Heart left ventricle (tissue), 13 donors: ENCODE results near the gene HCST.

ENCODE experiments used
- POLR2A ChIP-seq, 2 donors: fragments of 450-650 bp; IDR thresholded peaks; one replicate each; pipeline ENCODE4 v1.6.1; 2017; ENCODE audit warnings: antibody characterized with exemption in 2 of 2, mild to moderate bottlenecking in 2 of 2, moderate library complexity in 2 of 2
- TF ChIP-seq, protein P1 (sequence below), 12 donors: fragments of 200-600 bp; sonication (generic) in 4 of 12; IDR thresholded peaks; one replicate each; pipeline versions ENCODE4 v1.5.0 to v1.8.0; 2018 to 2022; ENCODE audit warnings: antibody characterized with exemption in 12 of 12, mild to moderate bottlenecking in 5 of 12
- donor health status: ischemic (EF 13 %, LVEDD 7.1; RV severe dilation, severe dysfunction).
- donor health status: DM: no; HTN: yes; CAD: no.
- donor health status: DM: no; HTN: no; CAD: no.
- donor health status: ischemic (EF 25% LVEDD 6.9; RV normal size, moderate dysfunction).
- donor health status: ischemic (EF 25% LVEDD 5.7; RV mildly dilated, moderate dysfunction).
- donor health status: ischemic (EF 35%, LVEDD 5.7; RV mildly dilated, moderate dysfunction).
- donor health status: nonischemic (EF 11% LVEDD 7.7; RV severe dilation, severe dysfunction).
- donor health status: DM: yes; HTN: yes; CAD: no.
- donor health status: PGD.
- donor health status: ischemic (EF 29% LVEDD 5.4; RV normal size, mild dysfunction).
- donor health status: nonischemic (EF 23%, LVEDD 6.1; RV moderate dilation, normal function).

DNA sequence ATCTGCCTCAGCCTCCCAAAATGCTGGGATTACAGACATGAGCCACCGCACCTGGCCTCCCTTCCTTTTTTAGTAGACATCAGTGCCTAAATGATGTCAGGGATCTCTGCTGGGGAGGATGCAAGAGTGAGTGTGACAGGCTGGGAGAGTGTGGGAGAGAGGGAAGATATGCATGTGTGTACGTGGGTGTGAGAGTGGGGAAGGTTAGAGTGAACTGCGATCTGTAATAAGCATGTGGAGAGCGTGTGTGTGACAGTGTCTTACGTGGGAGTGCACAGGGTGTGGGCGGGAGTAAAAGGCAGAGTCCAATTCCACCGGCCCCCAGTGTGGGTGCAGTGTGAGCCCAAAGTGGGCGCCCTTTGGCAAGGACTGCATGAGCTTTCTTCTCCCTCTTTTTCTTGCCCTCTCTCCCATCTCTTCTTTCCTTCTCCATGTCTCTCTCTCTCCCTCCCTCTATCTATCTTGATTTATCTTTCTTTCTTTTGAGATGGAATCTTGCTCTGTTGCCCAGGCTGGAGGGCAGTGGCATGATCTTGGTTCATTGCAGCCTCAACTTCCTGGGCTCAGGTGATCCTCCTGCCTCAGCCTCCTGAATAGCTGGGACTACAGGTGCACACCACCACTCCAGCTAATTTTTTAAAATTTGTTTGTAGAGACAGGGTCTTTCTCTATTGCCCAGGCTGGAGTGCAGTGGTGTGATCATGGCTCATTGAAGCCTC is 49.1 kb upstream of the HCST start:
- TF ChIP-seq, protein P1, sequence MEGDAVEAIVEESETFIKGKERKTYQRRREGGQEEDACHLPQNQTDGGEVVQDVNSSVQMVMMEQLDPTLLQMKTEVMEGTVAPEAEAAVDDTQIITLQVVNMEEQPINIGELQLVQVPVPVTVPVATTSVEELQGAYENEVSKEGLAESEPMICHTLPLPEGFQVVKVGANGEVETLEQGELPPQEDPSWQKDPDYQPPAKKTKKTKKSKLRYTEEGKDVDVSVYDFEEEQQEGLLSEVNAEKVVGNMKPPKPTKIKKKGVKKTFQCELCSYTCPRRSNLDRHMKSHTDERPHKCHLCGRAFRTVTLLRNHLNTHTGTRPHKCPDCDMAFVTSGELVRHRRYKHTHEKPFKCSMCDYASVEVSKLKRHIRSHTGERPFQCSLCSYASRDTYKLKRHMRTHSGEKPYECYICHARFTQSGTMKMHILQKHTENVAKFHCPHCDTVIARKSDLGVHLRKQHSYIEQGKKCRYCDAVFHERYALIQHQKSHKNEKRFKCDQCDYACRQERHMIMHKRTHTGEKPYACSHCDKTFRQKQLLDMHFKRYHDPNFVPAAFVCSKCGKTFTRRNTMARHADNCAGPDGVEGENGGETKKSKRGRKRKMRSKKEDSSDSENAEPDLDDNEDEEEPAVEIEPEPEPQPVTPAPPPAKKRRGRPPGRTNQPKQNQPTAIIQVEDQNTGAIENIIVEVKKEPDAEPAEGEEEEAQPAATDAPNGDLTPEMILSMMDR (IDR thresholded peaks at IDR 0.05), result no peak
- TF ChIP-seq POLR2A (IDR thresholded peaks at IDR 0.05), result no peak
